C4-2B (cell line): ENCODE results near the gene DHX34.

Experiments used
- H3K27ac ChIP-seq: fragments of 450-650 bp; 2 replicates; pipeline ENCODE4 v1.5.1; 2017
- ZFX ChIP-seq: fragments of 450-650 bp; IDR thresholded peaks from 2 replicates; pipeline ENCODE4 v1.6.1; 2017
- TF ChIP-seq, protein P1 (sequence below): fragments of 450-650 bp; conservative IDR thresholded peaks from 2 replicates; pipeline ENCODE4 v1.5.1; 2017; ENCODE audit warnings: mild to moderate bottlenecking

The DHX34 gene

DNA sequence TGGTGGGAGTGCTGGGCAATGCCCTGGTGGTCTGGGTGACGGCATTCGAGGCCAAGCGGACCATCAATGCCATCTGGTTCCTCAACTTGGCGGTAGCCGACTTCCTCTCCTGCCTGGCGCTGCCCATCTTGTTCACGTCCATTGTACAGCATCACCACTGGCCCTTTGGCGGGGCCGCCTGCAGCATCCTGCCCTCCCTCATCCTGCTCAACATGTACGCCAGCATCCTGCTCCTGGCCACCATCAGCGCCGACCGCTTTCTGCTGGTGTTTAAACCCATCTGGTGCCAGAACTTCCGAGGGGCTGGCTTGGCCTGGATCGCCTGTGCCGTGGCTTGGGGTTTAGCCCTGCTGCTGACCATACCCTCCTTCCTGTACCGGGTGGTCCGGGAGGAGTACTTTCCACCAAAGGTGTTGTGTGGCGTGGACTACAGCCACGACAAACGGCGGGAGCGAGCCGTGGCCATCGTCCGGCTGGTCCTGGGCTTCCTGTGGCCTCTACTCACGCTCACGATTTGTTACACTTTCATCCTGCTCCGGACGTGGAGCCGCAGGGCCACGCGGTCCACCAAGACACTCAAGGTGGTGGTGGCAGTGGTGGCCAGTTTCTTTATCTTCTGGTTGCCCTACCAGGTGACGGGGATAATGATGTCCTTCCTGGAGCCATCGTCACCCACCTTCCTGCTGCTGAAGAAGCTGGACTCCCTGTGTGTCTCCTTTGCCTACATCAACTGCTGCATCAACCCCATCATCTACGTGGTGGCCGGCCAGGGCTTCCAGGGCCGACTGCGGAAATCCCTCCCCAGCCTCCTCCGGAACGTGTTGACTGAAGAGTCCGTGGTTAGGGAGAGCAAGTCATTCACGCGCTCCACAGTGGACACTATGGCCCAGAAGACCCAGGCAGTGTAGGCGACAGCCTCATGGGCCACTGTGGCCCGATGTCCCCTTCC lies 28.9 kb upstream of the DHX34 start:
- no peak for TF ChIP-seq ZFX
- TF ChIP-seq, protein P1, sequence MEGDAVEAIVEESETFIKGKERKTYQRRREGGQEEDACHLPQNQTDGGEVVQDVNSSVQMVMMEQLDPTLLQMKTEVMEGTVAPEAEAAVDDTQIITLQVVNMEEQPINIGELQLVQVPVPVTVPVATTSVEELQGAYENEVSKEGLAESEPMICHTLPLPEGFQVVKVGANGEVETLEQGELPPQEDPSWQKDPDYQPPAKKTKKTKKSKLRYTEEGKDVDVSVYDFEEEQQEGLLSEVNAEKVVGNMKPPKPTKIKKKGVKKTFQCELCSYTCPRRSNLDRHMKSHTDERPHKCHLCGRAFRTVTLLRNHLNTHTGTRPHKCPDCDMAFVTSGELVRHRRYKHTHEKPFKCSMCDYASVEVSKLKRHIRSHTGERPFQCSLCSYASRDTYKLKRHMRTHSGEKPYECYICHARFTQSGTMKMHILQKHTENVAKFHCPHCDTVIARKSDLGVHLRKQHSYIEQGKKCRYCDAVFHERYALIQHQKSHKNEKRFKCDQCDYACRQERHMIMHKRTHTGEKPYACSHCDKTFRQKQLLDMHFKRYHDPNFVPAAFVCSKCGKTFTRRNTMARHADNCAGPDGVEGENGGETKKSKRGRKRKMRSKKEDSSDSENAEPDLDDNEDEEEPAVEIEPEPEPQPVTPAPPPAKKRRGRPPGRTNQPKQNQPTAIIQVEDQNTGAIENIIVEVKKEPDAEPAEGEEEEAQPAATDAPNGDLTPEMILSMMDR = no peak
- no peak overlapping the region for H3K27ac ChIP-seq

DNA sequence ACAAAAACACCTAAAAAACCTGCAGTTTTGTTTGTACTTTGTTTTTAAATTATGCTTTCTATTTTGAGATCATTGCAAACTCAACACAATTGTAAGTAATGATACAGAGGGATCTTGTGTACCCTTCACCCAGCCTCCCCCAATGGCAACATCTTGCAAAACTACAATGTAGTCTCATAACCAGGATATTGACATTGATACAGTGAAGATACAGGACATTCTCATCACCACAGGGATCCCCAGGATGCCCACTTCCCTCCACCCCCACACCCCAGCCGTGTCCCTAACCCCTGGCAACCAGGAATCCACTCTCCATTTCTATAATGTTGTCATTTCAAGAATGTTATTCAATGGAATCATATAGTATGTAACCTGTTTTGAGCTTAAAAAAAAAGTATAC lies 27.5 kb upstream of the DHX34 start:
- H3K27ac ChIP-seq = no peak overlapping the region
- no peak for TF ChIP-seq ZFX
- TF ChIP-seq, protein P1 = no peak

DNA sequence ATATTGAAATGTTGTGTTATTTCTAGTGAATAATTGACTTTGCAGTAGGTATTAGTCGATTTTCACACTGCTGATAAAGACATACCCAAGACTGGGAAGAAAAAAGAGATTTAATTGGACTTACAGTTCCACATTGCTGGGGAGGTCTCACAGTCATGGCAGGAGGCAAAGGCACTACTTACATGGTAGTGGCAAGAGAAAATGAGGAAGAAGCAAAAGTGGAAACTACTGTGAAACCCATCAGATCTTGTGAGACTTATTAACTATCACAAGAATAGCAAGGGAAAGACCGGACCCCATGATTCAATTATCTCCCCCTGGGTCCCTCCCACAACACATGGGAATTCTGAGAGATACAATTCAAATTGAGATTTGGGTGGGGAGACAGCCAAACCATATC lies 27.1 kb upstream of the DHX34 start:
- no peak for TF ChIP-seq ZFX
- H3K27ac ChIP-seq = no peak overlapping the region

DNA sequence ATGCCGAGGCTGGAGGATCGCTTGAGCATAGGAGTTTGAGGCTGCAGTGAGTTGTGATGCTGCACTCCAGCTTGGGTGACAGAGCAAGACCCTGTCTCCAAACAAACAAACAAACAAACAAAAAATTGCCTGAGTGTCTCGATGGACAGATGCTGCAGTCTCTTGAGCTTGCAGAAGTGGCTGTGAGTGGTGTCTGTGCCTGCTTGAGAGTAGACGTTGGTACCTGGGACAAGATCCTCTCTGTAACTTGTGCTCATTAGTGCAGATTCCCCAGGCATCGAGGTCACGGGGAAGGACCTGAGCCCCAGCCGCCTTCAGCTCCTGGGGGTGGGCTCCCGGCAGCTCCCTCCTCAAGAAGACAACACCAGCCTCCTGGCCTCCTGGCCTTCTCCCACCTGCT lies 25.7 kb upstream of the DHX34 start:
- no peak overlapping the region for H3K27ac ChIP-seq
- TF ChIP-seq ZFX = no peak
- TF ChIP-seq, protein P1 = no peak

DNA sequence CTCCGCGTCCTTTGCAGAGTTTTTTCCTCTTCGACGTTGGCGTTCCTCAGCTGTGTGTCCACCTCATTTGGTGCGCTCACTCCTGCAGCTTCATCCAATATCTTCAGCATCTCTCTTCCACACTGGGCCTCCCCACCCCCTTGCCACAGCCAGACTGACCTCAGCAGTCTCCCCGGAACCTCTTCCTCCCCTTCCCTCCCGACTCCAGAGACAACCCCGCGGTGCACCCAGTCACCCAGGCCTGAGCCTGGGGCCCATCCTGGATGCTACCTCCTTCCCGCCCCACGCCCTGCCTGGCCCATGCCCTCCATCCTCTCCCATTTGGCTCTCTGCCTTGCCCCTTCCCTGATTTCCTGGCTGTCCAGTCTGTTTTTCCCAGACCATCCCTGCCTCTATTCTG lies 25.2 kb upstream of the DHX34 start:
- no peak for TF ChIP-seq ZFX
- TF ChIP-seq, protein P1 = no peak

DNA sequence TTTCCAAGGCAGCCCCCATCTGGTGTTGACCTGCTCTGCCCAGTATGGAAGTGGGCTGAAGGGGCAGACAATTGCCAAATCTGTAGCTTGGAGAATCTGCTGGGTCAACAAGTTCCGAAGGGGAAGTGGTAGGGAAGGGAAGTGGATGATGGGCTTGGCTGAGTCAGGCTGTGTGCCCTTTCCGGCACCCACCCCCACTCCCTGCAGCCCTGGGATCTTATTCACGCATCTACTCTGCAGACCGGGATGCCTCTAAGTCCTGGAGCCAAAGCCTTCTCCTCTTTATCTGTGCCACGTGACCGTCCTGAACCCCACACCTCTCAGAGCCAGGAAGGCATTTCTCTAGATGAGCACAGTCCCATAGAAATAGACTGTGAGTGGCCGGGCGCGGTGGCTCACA lies 24.6 kb upstream of the DHX34 start:
- no peak overlapping the region for H3K27ac ChIP-seq
- TF ChIP-seq, protein P1 = no peak
- TF ChIP-seq ZFX = no peak

More for the DNA sequence above, 25.2 kb upstream of the DHX34 start:
- no peak overlapping the region for H3K27ac ChIP-seq

DNA sequence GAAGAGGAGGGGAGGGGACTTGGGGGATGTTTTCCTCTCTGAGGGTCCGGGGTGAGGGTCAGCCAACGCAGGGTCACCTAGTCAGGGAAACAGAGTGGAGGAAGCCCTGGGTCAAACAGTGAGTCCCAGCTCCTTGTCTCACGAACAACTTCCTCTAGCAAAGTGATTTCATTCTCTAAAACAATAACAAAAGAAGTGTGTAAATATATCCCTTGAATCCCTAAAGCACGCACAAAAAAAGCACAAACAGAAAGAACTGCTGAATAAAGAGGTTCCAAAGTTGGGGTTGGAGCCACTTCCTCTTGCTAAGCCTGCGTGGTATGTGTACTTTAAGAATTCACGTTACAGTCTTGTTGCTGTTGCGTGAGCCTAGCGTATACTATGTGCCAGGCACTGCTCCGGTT lies 18.6 kb upstream of the DHX34 start:
- no peak overlapping the region for H3K27ac ChIP-seq

More for the DNA sequence above, 18.6 kb upstream of the DHX34 start:
- no peak for TF ChIP-seq ZFX
- TF ChIP-seq, protein P1 = no peak
